ENCODE measurements around the gene ZEB1. TPM values are rescaled to one million over a fixed set of nuclear protein-coding genes. Genes with fewer than 3 reads are reported as not detected.
"Not testable (repeated sequence)": the region's sequence is repeated elsewhere in the genome, so short reads cannot be mapped to it uniquely, and the experiment has no call there.

ZEB1 gene
- total and polyA plus RNA-seq, 9 of the 15 experiments (the other 6 are each of a cell fraction or from before 2014, with no cell fraction given) = 2.1 to 8.4 (median 4.9) TPM

DNA sequence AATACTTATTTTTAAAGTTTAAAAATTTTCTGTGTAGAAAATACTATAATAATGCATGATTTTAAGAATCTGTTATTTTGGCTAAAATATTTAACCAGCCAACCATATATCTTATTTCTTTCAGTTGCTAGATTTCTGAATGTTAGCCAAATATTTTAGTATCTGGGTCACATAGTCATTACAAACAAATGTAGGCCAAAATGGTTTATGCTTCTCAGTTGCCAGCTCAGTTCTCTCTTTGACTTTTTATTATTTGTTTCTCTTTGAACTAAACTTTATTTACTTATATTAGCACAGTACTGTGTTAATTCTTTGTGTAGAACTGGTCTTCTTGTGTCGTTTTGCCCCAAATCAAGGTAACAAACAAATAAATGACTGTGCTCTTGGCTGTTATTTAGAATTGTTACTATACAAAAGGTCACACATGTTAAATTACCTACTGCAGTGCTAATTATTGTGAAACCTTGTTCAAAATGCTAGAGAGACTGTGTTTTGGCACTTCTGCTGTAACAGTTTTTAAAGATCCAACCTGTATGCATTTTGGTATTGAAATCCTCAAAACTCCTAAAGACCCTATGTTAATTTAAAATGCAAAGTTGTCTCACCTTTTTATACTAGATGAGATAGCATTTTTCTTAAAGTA is 39.8 kb downstream of the ZEB1 start (continued):
- TF ChIP-seq, protein P1, sequence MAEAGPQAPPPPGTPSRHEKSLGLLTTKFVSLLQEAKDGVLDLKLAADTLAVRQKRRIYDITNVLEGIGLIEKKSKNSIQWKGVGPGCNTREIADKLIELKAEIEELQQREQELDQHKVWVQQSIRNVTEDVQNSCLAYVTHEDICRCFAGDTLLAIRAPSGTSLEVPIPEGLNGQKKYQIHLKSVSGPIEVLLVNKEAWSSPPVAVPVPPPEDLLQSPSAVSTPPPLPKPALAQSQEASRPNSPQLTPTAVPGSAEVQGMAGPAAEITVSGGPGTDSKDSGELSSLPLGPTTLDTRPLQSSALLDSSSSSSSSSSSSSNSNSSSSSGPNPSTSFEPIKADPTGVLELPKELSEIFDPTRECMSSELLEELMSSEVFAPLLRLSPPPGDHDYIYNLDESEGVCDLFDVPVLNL (CRISPR knock-in tag; IDR thresholded peaks at IDR 0.05; ENCODE audit: low read depth) = no peak
- TF ChIP-seq ZNF780A (CRISPR knock-in tag; IDR thresholded peaks at IDR 0.05) = no peak
- TF ChIP-seq, protein P2, sequence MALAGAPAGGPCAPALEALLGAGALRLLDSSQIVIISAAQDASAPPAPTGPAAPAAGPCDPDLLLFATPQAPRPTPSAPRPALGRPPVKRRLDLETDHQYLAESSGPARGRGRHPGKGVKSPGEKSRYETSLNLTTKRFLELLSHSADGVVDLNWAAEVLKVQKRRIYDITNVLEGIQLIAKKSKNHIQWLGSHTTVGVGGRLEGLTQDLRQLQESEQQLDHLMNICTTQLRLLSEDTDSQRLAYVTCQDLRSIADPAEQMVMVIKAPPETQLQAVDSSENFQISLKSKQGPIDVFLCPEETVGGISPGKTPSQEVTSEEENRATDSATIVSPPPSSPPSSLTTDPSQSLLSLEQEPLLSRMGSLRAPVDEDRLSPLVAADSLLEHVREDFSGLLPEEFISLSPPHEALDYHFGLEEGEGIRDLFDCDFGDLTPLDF (CRISPR knock-in tag; IDR thresholded peaks at IDR 0.05) = no peak
- TF ChIP-seq ZNF239 (CRISPR knock-in tag; IDR thresholded peaks at IDR 0.05) = no peak
- TF ChIP-seq ZNF175 (CRISPR knock-in tag; IDR thresholded peaks at IDR 0.05; ENCODE audit: low read depth) = no peak
- TF ChIP-seq NCOA1 (IDR thresholded peaks at IDR 0.05; ENCODE audit: low read depth) = no peak
- TF ChIP-seq ZZZ3 (IDR thresholded peaks at IDR 0.05) = no peak
- TF ChIP-seq NR2C2 (CRISPR knock-in tag; IDR thresholded peaks at IDR 0.05) = no peak
- no peak for TF ChIP-seq NR2C2 (tag; IDR thresholded peaks at IDR 0.05)

DNA sequence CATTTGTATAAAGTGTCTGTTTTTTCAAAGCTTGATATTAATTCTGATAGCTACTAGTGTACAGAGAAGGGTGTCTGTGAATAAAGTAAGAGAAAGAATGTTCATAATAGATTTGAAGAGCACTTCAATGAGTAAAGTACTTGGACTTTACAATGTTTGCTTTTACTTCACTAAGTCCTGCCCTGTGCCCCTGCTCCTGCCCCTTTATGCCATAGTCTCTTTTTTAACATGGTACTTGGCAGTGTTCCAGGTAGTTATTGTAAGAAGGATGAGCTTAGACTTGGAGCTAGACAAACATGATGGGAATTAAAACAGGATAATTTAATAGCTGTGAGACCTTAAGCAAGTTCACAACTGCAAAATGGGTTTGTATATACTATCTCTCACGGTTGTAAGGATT is 41.0 kb downstream of the ZEB1 start:
- DNase-seq (ENCODE audit: extremely low read depth in 1 of 4, low spot score in 3 of 4) = no peak
- H3K9ac ChIP-seq (ENCODE audit: insufficient read depth in 1 of 2, low read depth in 2 of 2, low read length in 2 of 2) = no peak overlapping the region
- H3K9me3 ChIP-seq (replicated peaks; ENCODE audit: control insufficient read depth, insufficient read depth, low read depth, low read length) = no peaks in the 10 kb centered on the region
- H3K4me1 ChIP-seq (replicated peaks in 1 of 2; ENCODE audit: control insufficient read depth in 2 of 2, insufficient read depth in 2 of 2, low read length in 2 of 2) = no peaks in the 10 kb centered on the region
- no TSS peak for BruUV-seq (replicated peaks)
- intact Hi-C loops (cut with micrococcal nuclease) (no loop called here), in situ Hi-C loops (cut with MboI) (no loop called here)
- CTCF ChIA-PET (ENCODE audit: low intra/inter-chr PET ratio) = no interaction called here
- no peak for TF ChIP-seq MTA1 (IDR thresholded peaks at IDR 0.05; ENCODE audit: borderline replicate concordance)
- peak; percentile 52; the same call in 1 of the 2 replicates for TF ChIP-seq NFIC (IDR thresholded peaks at IDR 0.05)
- no peaks in the 10 kb centered on the region for H3K79me2 ChIP-seq (ENCODE audit: control insufficient read depth, insufficient read depth, low read length)
- H3K36me3 ChIP-seq (ENCODE audit: control insufficient read depth, insufficient read depth, low read length) = no peaks in the 10 kb centered on the region
- no peaks in the 10 kb centered on the region for H4K20me1 ChIP-seq (replicated peaks; ENCODE audit: control insufficient read depth, insufficient read depth, low read length)
- H3K27ac ChIP-seq (ENCODE audit: extremely low read depth, low read depth, low read length) = no peak overlapping the region
- H3K4me3 ChIP-seq = no peak overlapping the region
- no peaks in the 10 kb centered on the region for H3K9me1 ChIP-seq (ENCODE audit: control insufficient read depth, insufficient read depth, low read length)
- WGBS (ENCODE audit: insufficient coverage, low coverage, missing lambda C conversion rate) = 0% methylated on average over 1 of the region's 1 CpG
- ATAC-seq = no peak
- H2AFZ ChIP-seq (ENCODE audit: low read depth, low read length) = no peak overlapping the region
- POLR2A ChIA-PET = interaction anchor here (0.6 kb wide), 1 partner anchor 183 kb away, joined by 3 read pairs; no protein-coding TSS in a partner anchor
- FAIRE-seq = no peak
- H3K4me2 ChIP-seq (ENCODE audit: insufficient read depth, low read length) = no peak overlapping the region
- H3K27me3 ChIP-seq (ENCODE audit: control insufficient read depth in 2 of 2, insufficient read depth in 2 of 2, low read length in 2 of 2) = no peaks in the 10 kb centered on the region

DNA sequence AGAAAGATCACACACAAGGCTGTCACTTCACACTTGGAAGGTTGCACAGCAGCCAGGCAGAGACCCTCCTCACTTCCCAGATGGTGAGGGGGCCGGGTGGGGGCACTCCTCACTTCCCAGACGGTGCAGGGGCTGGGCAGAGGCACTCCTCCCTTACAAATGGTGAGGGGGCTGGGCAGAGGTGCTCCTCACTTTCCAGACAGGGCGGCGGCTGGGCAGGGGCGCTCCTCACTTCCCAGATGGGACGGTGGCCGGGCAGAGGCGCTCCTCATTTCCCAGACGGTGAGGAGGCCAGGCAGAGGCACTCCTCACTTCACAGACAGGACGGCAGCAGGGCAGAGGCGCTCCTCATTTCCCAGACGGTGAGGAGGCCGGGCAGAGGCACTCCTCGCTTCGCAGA is 42.5 kb downstream of the ZEB1 start:
- in situ Hi-C loops (cut with MboI); H3K4me2 ChIP-seq (ENCODE audit: insufficient read depth, low read length); POLR2A ChIA-PET; H2AFZ ChIP-seq (ENCODE audit: low read depth, low read length); H3K9me3 ChIP-seq (replicated peaks; ENCODE audit: control insufficient read depth, insufficient read depth, low read depth, low read length); H3K27ac ChIP-seq (ENCODE audit: extremely low read depth, low read depth, low read length); H3K36me3 ChIP-seq (ENCODE audit: control insufficient read depth, insufficient read depth, low read length); BruUV-seq (replicated peaks); FAIRE-seq; DNase-seq (ENCODE audit: extremely low read depth in 1 of 4, low spot score in 3 of 4); H3K9ac ChIP-seq (ENCODE audit: insufficient read depth in 1 of 2, low read depth in 2 of 2, low read length in 2 of 2); intact Hi-C loops (cut with micrococcal nuclease); H3K9me1 ChIP-seq (ENCODE audit: control insufficient read depth, insufficient read depth, low read length); H4K20me1 ChIP-seq (replicated peaks; ENCODE audit: control insufficient read depth, insufficient read depth, low read length); H3K4me3 ChIP-seq; H3K4me1 ChIP-seq (replicated peaks in 1 of 2; ENCODE audit: control insufficient read depth in 2 of 2, insufficient read depth in 2 of 2, low read length in 2 of 2); CTCF ChIA-PET (ENCODE audit: low intra/inter-chr PET ratio); H3K27me3 ChIP-seq (ENCODE audit: control insufficient read depth in 2 of 2, insufficient read depth in 2 of 2, low read length in 2 of 2); ATAC-seq; H3K79me2 ChIP-seq (ENCODE audit: control insufficient read depth, insufficient read depth, low read length): not testable (repeated sequence)
- 41% methylated on average over 3 of the region's 15 CpGs for WGBS (ENCODE audit: insufficient coverage, low coverage, missing lambda C conversion rate)
